ENCODE results near the gene ZNRD2. TPM values are rescaled to one million over a fixed set of nuclear protein-coding genes. Genes with fewer than 3 reads are reported as not detected.
A peak's percentile ranks its signal among the peaks of the same experiment; 100 is the strongest.
"Not testable (repeated sequence)": the region's sequence is repeated elsewhere in the genome, so short reads cannot be mapped to it uniquely, and the experiment has no call there.

Gene ZNRD2
- total RNA-seq (10 to 100 TPM; 32.5 to 36.9 (median 34.5) TPM), total RNA-seq (13.7 to 53.1 (median 25.6) reads per million in 29 experiments)
- 23.4 TPM for total RNA-seq (2013)

- peak within 1 kb of the TSS; percentile 76 to 83 for H3K4me3 ChIP-seq (ENCODE audit: control insufficient read depth in 1 of 2, extremely low read depth in 1 of 2, low read length in 1 of 2)
- peak within 1 kb of the TSS; percentile 98 to 99 (median 98) for H3K4me3 Mint-ChIP-seq
Measured at GRCh38 chr11:65569973-65570918, at the start of gene ZNRD2. ZNRD2 (plus strand) TSS chr11:65570477; CDS start chr11:65570492, 15 bp downstream.

GRCh38 chr11:65521777-65522521 lies 48.3 kb upstream of the ZNRD2 start:
- peaks cover 33 to 44% of the 10 kb centered on the region in 2 experiments for H3K4me1 ChIP-seq (ENCODE audit: control insufficient read depth in 1 of 2, extremely low read depth in 1 of 2, insufficient read depth in 2 of 2, low read length in 2 of 2)
- DNase-seq, result peak in 9 of 35 experiments; percentile 34 to 65 (median 47)
- H3K27me3 Mint-ChIP-seq; CTCF ChIA-PET; H3K9me3 ChIP-seq; ATAC-seq (replicated peaks in 1 of 4); H3K27me3 ChIP-seq (replicated peaks in 1 of 2; ENCODE audit: control insufficient read depth in 2 of 2, extremely low read depth in 1 of 2, insufficient read depth in 2 of 2, low read length in 1 of 2); H3K9me3 Mint-ChIP-seq; POLR2A ChIA-PET; H3K36me3 ChIP-seq (ENCODE audit: control insufficient read depth in 2 of 2, extremely low read depth in 1 of 2, insufficient read depth in 1 of 2, low read length in 1 of 2); H3K36me3 Mint-ChIP-seq: not testable (repeated sequence)
- Mint-ChIP-seq H3K4me1 (peaks cover 40 to 44% (median 43%) of the 10 kb centered on the region in 3 donors), H3K27ac (peak overlapping the region; percentile 86 to 93), H3K4me3 (peak overlapping the region; percentile 63 to 73 (median 72))
- 63% methylated on average over 5 of the region's 20 CpGs for WGBS (ENCODE audit: insufficient coverage)
- H3K27ac ChIP-seq (ENCODE audit: low read length), result peak overlapping the region; percentile 70
- H3K4me3 ChIP-seq (ENCODE audit: control insufficient read depth in 1 of 2, extremely low read depth in 1 of 2, low read length in 1 of 2), result peak overlapping the region; percentile 36 to 42

More at GRCh38 chr11:65569973-65570918, at the start of gene ZNRD2:
- Histone ChIP-seq H3K36me3 (ENCODE audit: control insufficient read depth in 2 of 2, extremely low read depth in 1 of 2, insufficient read depth in 1 of 2, low read length in 1 of 2) (peaks cover 0 to 17% of the 10 kb centered on the region in 2 donors), H3K4me1 (ENCODE audit: control insufficient read depth in 1 of 2, extremely low read depth in 1 of 2, insufficient read depth in 2 of 2, low read length in 2 of 2) (peaks cover 38 to 86% of the 10 kb centered on the region in 2 experiments), H3K27ac (ENCODE audit: low read length) (peak within 1 kb of the TSS; percentile 100), H3K27me3 (replicated peaks in 1 of 2; ENCODE audit: control insufficient read depth in 2 of 2, extremely low read depth in 1 of 2, insufficient read depth in 2 of 2, low read length in 1 of 2) (no peaks in the 10 kb centered on the region), H3K9me3 (no peaks in the 10 kb centered on the region)
- Mint-ChIP-seq H3K27ac (peak within 1 kb of the TSS; percentile 98), H3K36me3 (peaks cover 9% of the 10 kb centered on the region), H3K9me3 (no peaks in the 10 kb centered on the region), H3K4me1 (peaks cover 74 to 87% (median 79%) of the 10 kb centered on the region in 3 donors), H3K27me3 (no peaks in the 10 kb centered on the region)
- under 1% methylated on average over 82 of the region's 89 CpGs for whole genome bisulfite sequencing (ENCODE audit: insufficient coverage)
- ATAC-seq (replicated peaks in 1 of 4) (peak; percentile 73 to 78 (median 76)), DNase-seq (peak; percentile 95 to 99 (median 98))
- CTCF ChIA-PET, result interaction anchor here in 1 of 2 donors (0.7 to 2.3 kb wide), 4 partner anchors 11 to 44 kb away, joined by 3 to 12 read pairs (median 5); no protein-coding TSS in a partner anchor
- POLR2A ChIA-PET, result interaction anchor here (0.6 to 1.2 kb wide), 4 partner anchors 23 to 740 kb away, joined by 3 to 6 read pairs (median 4); partner anchors contain the start of gene MALAT1 (in 1 of the 2)

- H3K27ac ChIP-seq (ENCODE audit: low read length), result peak overlapping the region; percentile 70
- peak overlapping the region; percentile 86 to 93 for H3K27ac Mint-ChIP-seq
- H3K27me3 Mint-ChIP-seq; H3K36me3 Mint-ChIP-seq; H3K9me3 Mint-ChIP-seq; H3K9me3 ChIP-seq; POLR2A ChIA-PET; H3K27me3 ChIP-seq (replicated peaks in 1 of 2; ENCODE audit: control insufficient read depth in 2 of 2, extremely low read depth in 1 of 2, insufficient read depth in 2 of 2, low read length in 1 of 2); CTCF ChIA-PET: not testable (repeated sequence)
- DNase-seq (peak in 6 of 35 experiments; percentile 33 to 63 (median 48)), ATAC-seq (replicated peaks in 1 of 4) (peak; percentile 12 to 53 (median 35))
- peaks cover 4 to 17% of the 10 kb centered on the region in 2 donors for H3K36me3 ChIP-seq (ENCODE audit: control insufficient read depth in 2 of 2, extremely low read depth in 1 of 2, insufficient read depth in 1 of 2, low read length in 1 of 2)
- H3K4me1 ChIP-seq (ENCODE audit: control insufficient read depth in 1 of 2, extremely low read depth in 1 of 2, insufficient read depth in 2 of 2, low read length in 2 of 2), result peaks cover 33 to 46% of the 10 kb centered on the region in 2 experiments
- peak overlapping the region; percentile 36 to 42 for H3K4me3 ChIP-seq (ENCODE audit: control insufficient read depth in 1 of 2, extremely low read depth in 1 of 2, low read length in 1 of 2)
- H3K4me3 Mint-ChIP-seq, result peak overlapping the region; percentile 63 to 73 (median 72)
- 60% methylated on average over 1 of the region's 18 CpGs for WGBS (ENCODE audit: insufficient coverage)
- peaks cover 40 to 50% (median 47%) of the 10 kb centered on the region in 3 donors for H3K4me1 Mint-ChIP-seq
Measured at GRCh38 chr11:65522718-65523630, 47.3 kb upstream of the ZNRD2 start.

DNA sequence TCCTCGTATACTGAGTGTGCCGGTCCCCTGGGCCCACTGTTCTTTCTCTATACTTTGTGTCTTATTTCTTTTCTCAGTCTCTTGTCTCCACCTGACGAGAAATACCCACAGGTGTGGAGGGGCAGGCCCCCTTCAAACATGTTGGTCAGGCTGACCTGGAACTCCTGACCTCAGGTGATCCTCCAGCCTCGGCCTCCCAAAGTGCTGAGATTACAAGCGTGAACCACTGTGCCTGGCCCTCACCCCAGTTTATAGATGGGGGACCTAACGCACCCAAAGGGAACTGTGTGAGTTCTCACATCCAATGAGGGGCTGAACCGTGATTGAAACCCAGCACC lies 46.7 kb upstream of the ZNRD2 start:
- peak overlapping the region; percentile 86 to 93 for H3K27ac Mint-ChIP-seq
- Histone ChIP-seq H3K27ac (ENCODE audit: low read length) (peak overlapping the region; percentile 70), H3K4me3 (ENCODE audit: control insufficient read depth in 1 of 2, extremely low read depth in 1 of 2, low read length in 1 of 2) (peak overlapping the region in 1 of 2 donors; percentile 42), H3K4me1 (ENCODE audit: control insufficient read depth in 1 of 2, extremely low read depth in 1 of 2, insufficient read depth in 2 of 2, low read length in 2 of 2) (peaks cover 33 to 46% of the 10 kb centered on the region in 2 experiments), H3K36me3 (ENCODE audit: control insufficient read depth in 2 of 2, extremely low read depth in 1 of 2, insufficient read depth in 1 of 2, low read length in 1 of 2) (peaks cover 4 to 17% of the 10 kb centered on the region in 2 donors)
- peak in 3 of 4 experiments; percentile 1 to 13 (median 11) for ATAC-seq (replicated peaks in 1 of 4)
- H3K27me3 Mint-ChIP-seq; H3K9me3 ChIP-seq; H3K36me3 Mint-ChIP-seq; H3K9me3 Mint-ChIP-seq; H3K27me3 ChIP-seq (replicated peaks in 1 of 2; ENCODE audit: control insufficient read depth in 2 of 2, extremely low read depth in 1 of 2, insufficient read depth in 2 of 2, low read length in 1 of 2); DNase-seq; POLR2A ChIA-PET: not testable (repeated sequence)
- H3K4me3 Mint-ChIP-seq, result peak overlapping the region; percentile 63 to 73 (median 72)
- 73% methylated on average over 4 of the region's 7 CpGs for WGBS (ENCODE audit: insufficient coverage)
- peaks cover 42 to 51% (median 47%) of the 10 kb centered on the region in 3 donors for H3K4me1 Mint-ChIP-seq
- CTCF ChIA-PET, result interaction anchor here in 1 of 2 donors (0.5 kb wide), 1 partner anchor 27 kb away, joined by 3 read pairs; no protein-coding TSS in a partner anchor

DNA sequence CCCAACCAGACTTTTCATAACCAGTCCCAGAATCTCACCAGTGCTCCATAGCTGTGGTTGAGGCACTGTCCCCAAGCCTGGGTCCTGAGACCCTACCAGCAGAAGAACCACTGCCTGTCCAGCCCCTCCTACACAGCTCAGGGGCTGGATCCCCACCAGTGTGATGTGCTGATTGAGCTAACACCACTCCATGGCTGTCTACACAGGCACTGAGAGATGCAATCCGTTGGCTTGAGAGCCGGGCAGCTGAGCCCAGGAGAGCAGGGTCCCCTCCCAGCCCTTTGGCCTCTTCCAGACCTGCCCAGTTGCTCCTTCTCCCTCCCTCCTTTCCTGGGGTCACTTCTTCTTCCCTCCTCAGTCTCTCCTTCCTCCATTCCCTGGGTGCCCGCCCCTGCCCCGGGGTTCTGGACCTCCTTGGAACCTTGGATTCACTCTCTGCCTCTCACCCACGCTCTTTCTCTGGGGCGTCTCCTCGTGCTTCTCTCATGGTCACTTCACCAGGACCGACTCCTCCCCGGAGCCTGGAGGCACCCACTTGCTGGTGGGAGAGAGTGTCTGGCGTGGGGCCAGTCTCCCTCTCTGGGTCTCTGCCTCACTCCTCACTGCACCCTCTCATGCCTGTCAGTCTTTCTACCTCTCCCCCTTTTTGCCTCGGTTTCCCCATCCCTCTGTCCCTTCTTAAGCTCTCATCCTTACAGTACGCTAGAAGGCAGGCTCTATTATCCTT lies 46.1 kb upstream of the ZNRD2 start:
- H3K36me3 ChIP-seq (ENCODE audit: control insufficient read depth in 2 of 2, extremely low read depth in 1 of 2, insufficient read depth in 1 of 2, low read length in 1 of 2), result peaks cover 4 to 18% of the 10 kb centered on the region in 2 donors
- no peaks in the 10 kb centered on the region for H3K27me3 ChIP-seq (replicated peaks in 1 of 2; ENCODE audit: control insufficient read depth in 2 of 2, extremely low read depth in 1 of 2, insufficient read depth in 2 of 2, low read length in 1 of 2)
- peaks cover 0 to 2% of the 10 kb centered on the region in 2 donors for H3K27me3 Mint-ChIP-seq
- peaks cover 13% of the 10 kb centered on the region for H3K36me3 Mint-ChIP-seq
- no peak for DNase-seq
- H3K4me1 ChIP-seq (ENCODE audit: control insufficient read depth in 1 of 2, extremely low read depth in 1 of 2, insufficient read depth in 2 of 2, low read length in 2 of 2), result peaks cover 33 to 47% of the 10 kb centered on the region in 2 experiments
- peaks cover 48 to 55% (median 50%) of the 10 kb centered on the region in 3 donors for H3K4me1 Mint-ChIP-seq
- ATAC-seq (replicated peaks in 1 of 4), result peak; percentile 11 to 26 (median 13)
- ChIA-PET POLR2A (interaction anchor here in 1 of 2 donors (0.6 to 0.9 kb wide), 2 partner anchors 25 to 364 kb away, joined by 4 to 5 read pairs; partner anchors contain the start of genes FIBP and MALAT1), CTCF (interaction anchor here in 1 of 2 donors (0.5 to 1.1 kb wide), 4 partner anchors 14 to 195 kb away, joined by 3 to 7 read pairs (median 3); no protein-coding TSS in a partner anchor)
- peak overlapping the region; percentile 1 to 29 for H3K4me3 ChIP-seq (ENCODE audit: control insufficient read depth in 1 of 2, extremely low read depth in 1 of 2, low read length in 1 of 2)
- H3K9me3 Mint-ChIP-seq, result no peaks in the 10 kb centered on the region
- H3K27ac ChIP-seq (ENCODE audit: low read length), result peak overlapping the region; percentile 70
- H3K4me3 Mint-ChIP-seq, result peak overlapping the region; percentile 72 to 75 (median 73)
- H3K9me3 ChIP-seq, result no peaks in the 10 kb centered on the region
- WGBS (ENCODE audit: insufficient coverage), result 71% methylated on average over 8 of the region's 12 CpGs
- H3K27ac Mint-ChIP-seq, result peak overlapping the region; percentile 86 to 93

Measured in T-cell (primary cell).